GM21529 (cell line): ENCODE measurements around the gene DAZAP2.

ENCODE experiments used
- ATAC-seq: cut with Tn5 transposase; IDR thresholded peaks from one replicate; pipeline ENCODE4 v1.9.1; 2021; ENCODE audit not compliant: unreplicated experiment

Gene DAZAP2

GRCh38 chr12:51238510-51239334 is at the start of gene DAZAP2:
TSS of gene DAZAP2 (plus strand) at chr12:51238826. CDS start at chr12:51238908, 82 bp downstream.
- peak; percentile 91 for ATAC-seq

- no peak for ATAC-seq
Observed at GRCh38 chr12:51189790-51190355, 48.8 kb upstream of the DAZAP2 start.

GRCh38 chr12:51190820-51191219 is 47.8 kb upstream of the DAZAP2 start:
- no peak for ATAC-seq

- ATAC-seq: no peak
Observed at GRCh38 chr12:51191516-51192283, 46.9 kb upstream of the DAZAP2 start.

GRCh38 chr12:51192284-51192671 is 46.3 kb upstream of the DAZAP2 start:
- ATAC-seq: no peak

- no peak for ATAC-seq
Observed at GRCh38 chr12:51195841-51196240, 42.8 kb upstream of the DAZAP2 start.

GRCh38 chr12:51196547-51196946 is 42.1 kb upstream of the DAZAP2 start:
- no peak for ATAC-seq

- no peak for ATAC-seq
Observed at GRCh38 chr12:51197736-51198567, 40.7 kb upstream of the DAZAP2 start.

- ATAC-seq: no peak
Observed at GRCh38 chr12:51198568-51199365, 39.9 kb upstream of the DAZAP2 start.

GRCh38 chr12:51199366-51199945 is 39.2 kb upstream of the DAZAP2 start:
- no peak for ATAC-seq

GRCh38 chr12:51200156-51200555 is 38.5 kb upstream of the DAZAP2 start:
- ATAC-seq: no peak

- no peak for ATAC-seq
Observed at GRCh38 chr12:51200806-51201205, 37.8 kb upstream of the DAZAP2 start.

- ATAC-seq: no peak
Observed at GRCh38 chr12:51202718-51203117, 35.9 kb upstream of the DAZAP2 start.

GRCh38 chr12:51205350-51205749 is 33.3 kb upstream of the DAZAP2 start:
- ATAC-seq: no peak

GRCh38 chr12:51208016-51208660 is 30.5 kb upstream of the DAZAP2 start:
- ATAC-seq: no peak

GRCh38 chr12:51209259-51209658 is 29.4 kb upstream of the DAZAP2 start:
- ATAC-seq: no peak

GRCh38 chr12:51210690-51211395 is 27.8 kb upstream of the DAZAP2 start:
- ATAC-seq: no peak

- ATAC-seq: no peak
Observed at GRCh38 chr12:51214895-51215294, 23.7 kb upstream of the DAZAP2 start.

- no peak for ATAC-seq
Observed at GRCh38 chr12:51216642-51217041, 22.0 kb upstream of the DAZAP2 start.
